WTC11 (cell line): ENCODE data around the gene PBX4.

Experiments used
- CTCF ChIP-seq: fragments of 200-600 bp; IDR thresholded peaks from 2 replicates; pipeline ENCODE4 v1.8.0; 2022; ENCODE audit warnings: antibody characterized with exemption
- ERG ChIP-seq: fragments of 250-450 bp; sonication (Bioruptor Pico); IDR thresholded peaks from 2 replicates; pipeline ENCODE4 v1.8.0; 2021; ENCODE audit warnings: mild to moderate bottlenecking
- USF1 ChIP-seq: sonication (generic); formaldehyde crosslinking; IDR thresholded peaks from 2 replicates; pipeline ENCODE4 v1.8.0; 2022; ENCODE audit warnings: mild to moderate bottlenecking, missing genetic modification reagents

GRCh38 chr19:19524053-19524452 lies 94.4 kb downstream of the PBX4 start:
- TF ChIP-seq USF1 (CRISPR knock-in tag) (no peak), CTCF (no peak), ERG (CRISPR knock-in tag) (no peak)
